LNCaP clone FGC (cell line): ENCODE results near the gene ZNF423.

ENCODE experiments used
- DNase-seq: peaks from one replicate; pipeline ENCODE4 v3.0.0-alpha.2; 2011; ENCODE audit warnings: low read depth
- H3K4me3 ChIP-seq: 2 replicates; pipeline ENCODE4 v1.5.1; 2011; ENCODE audit warnings: mild to moderate bottlenecking, low read depth, low read length, control low read depth
- CTCF ChIP-seq: IDR thresholded peaks from 2 replicates; pipeline ENCODE4 v1.5.1; 2012; ENCODE audit warnings: mild to moderate bottlenecking; ENCODE audit not compliant: control insufficient read depth, insufficient read depth; ENCODE audit errors: extremely low read depth

The ZNF423 gene

GRCh38 chr16:49854188-49854795 is 1.6 kb downstream of the ZNF423 start:
- no peak overlapping the region for H3K4me3 ChIP-seq
- no peak for TF ChIP-seq CTCF
- DNase-seq = no peak

- no peak for DNase-seq
- no peak for TF ChIP-seq CTCF
These were observed 3.6 kb downstream of the ZNF423 start for GRCh38 chr16:49852279-49852678.

GRCh38 chr16:49851468-49851787 is 4.5 kb downstream of the ZNF423 start:
- TF ChIP-seq CTCF = no peak
- DNase-seq = no peak
- H3K4me3 ChIP-seq = no peak overlapping the region

More at GRCh38 chr16:49852279-49852678, 3.6 kb downstream of the ZNF423 start:
- no peak overlapping the region for H3K4me3 ChIP-seq

GRCh38 chr16:49850558-49851467 is 5.1 kb downstream of the ZNF423 start:
- DNase-seq = no peak
- TF ChIP-seq CTCF = no peak

GRCh38 chr16:49849754-49850108 is 6.2 kb downstream of the ZNF423 start:
- H3K4me3 ChIP-seq = no peak overlapping the region
- no peak for TF ChIP-seq CTCF
- DNase-seq = no peak

More at GRCh38 chr16:49850558-49851467, 5.1 kb downstream of the ZNF423 start:
- H3K4me3 ChIP-seq = no peak overlapping the region

GRCh38 chr16:49849037-49849753 is 6.7 kb downstream of the ZNF423 start:
- no peak for TF ChIP-seq CTCF
- DNase-seq = no peak
- H3K4me3 ChIP-seq = no peak overlapping the region
